OCI-LY7 (cell line): ENCODE measurements around the gene APH1B. TPM values are rescaled to one million over a fixed set of nuclear protein-coding genes. Genes with fewer than 3 reads are reported as not detected.

ENCODE experiments used
- BruUV-seq: library from RNA; stranded (reverse); fragments of 400-500 nt; replicated peaks from 2 replicates; lab custom pipeline; 2021; lab: Mats Ljungman, UMichigan
- CTCF ChIA-PET: fragments of 300-600 bp; sonication (Branson Sonifier 250); formaldehyde crosslinking; loops from one replicate; lab custom pipeline; 2022; ENCODE audit warnings: antibody characterized with exemption; ENCODE audit not compliant: unreplicated experiment; lab: Charles Lee
- POLR2A ChIA-PET: fragments of 300-600 bp; sonication (Branson Sonifier 250); formaldehyde crosslinking; loops from one replicate; lab custom pipeline; 2022; ENCODE audit warnings: antibody characterized with exemption; lab: Charles Lee
- DNase-seq: peaks from one replicate; pipeline ENCODE4 v3.0.0-alpha.2; 2015; ENCODE audit warnings: low spot score
- H2AFZ ChIP-seq: fragments of 200-600 bp; sonication (generic), shearing (Covaris generic); 2 replicates; pipeline ENCODE4 v1.6.1; 2014; ENCODE audit warnings: mild to moderate bottlenecking, antibody characterized with exemption, low read length, moderate library complexity
- H3K27ac ChIP-seq: fragments of 200-600 bp; sonication (generic); 2 replicates; pipeline ENCODE4 v1.5.1; 2014; ENCODE audit warnings: mixed run types, low read depth, mild to moderate bottlenecking, moderate library complexity, low read length, inconsistent platforms; ENCODE audit not compliant: poor library complexity, severe bottlenecking
- H3K36me3 ChIP-seq: fragments of 200-600 bp; sonication (generic); 2 replicates; pipeline ENCODE4 v1.6.1; 2014; ENCODE audit warnings: mild to moderate bottlenecking, antibody characterized with exemption, low read length, moderate library complexity, mixed read lengths; ENCODE audit not compliant: insufficient read depth
- H3K4me1 ChIP-seq: fragments of 200-600 bp; sonication (generic); 2 replicates; pipeline ENCODE4 v1.5.1; 2014; ENCODE audit warnings: mild to moderate bottlenecking, low read length; ENCODE audit not compliant: insufficient read depth, poor library complexity, severe bottlenecking
- H3K4me2 ChIP-seq: fragments of 200-600 bp; sonication (generic); 2 replicates; pipeline ENCODE4 v1.6.1; 2014; ENCODE audit warnings: mild to moderate bottlenecking, low read length
- H3K4me3 ChIP-seq: fragments of 200-600 bp; sonication (generic); 2 replicates; pipeline ENCODE4 v1.5.1; 2014; ENCODE audit warnings: mild to moderate bottlenecking, low read depth, low read length; ENCODE audit not compliant: poor library complexity, severe bottlenecking
- H3K79me2 ChIP-seq: fragments of 200-600 bp; sonication (generic); 2 replicates; pipeline ENCODE4 v1.6.1; 2016; ENCODE audit warnings: low read depth, mild to moderate bottlenecking, low read length, moderate library complexity, mixed read lengths; ENCODE audit not compliant: insufficient read depth
- H3K9me2 ChIP-seq: fragments of 200-600 bp; sonication (generic); 2 replicates; pipeline ENCODE4 v1.6.1; 2016; ENCODE audit warnings: mild to moderate bottlenecking, low read length, mixed read lengths; ENCODE audit not compliant: insufficient read depth
- H3K9me3 ChIP-seq: fragments of 200-600 bp; sonication (generic); 2 replicates; pipeline ENCODE4 v1.6.1; 2014; ENCODE audit warnings: mild to moderate bottlenecking, mixed run types, low read length, mixed read lengths
- H4K20me1 ChIP-seq: fragments of 200-600 bp; sonication (generic); 2 replicates; pipeline ENCODE4 v1.6.1; 2014; ENCODE audit warnings: mild to moderate bottlenecking, antibody characterized with exemption, low read length, moderate library complexity, mixed read lengths; ENCODE audit not compliant: insufficient read depth
- CTCF ChIP-seq: fragments of 200-600 bp; sonication (generic); conservative IDR thresholded peaks from 2 replicates; pipeline ENCODE4 v1.5.1; 2014; ENCODE audit warnings: mild to moderate bottlenecking, antibody characterized with exemption, low read length, moderate library complexity, mixed read lengths
- EZH2phosphoT487 ChIP-seq: fragments of 200-600 bp; sonication (generic); IDR thresholded peaks from 2 replicates; pipeline ENCODE4 v1.6.1; 2018; ENCODE audit warnings: low read depth, borderline replicate concordance, mild to moderate bottlenecking, mixed run types, antibody characterized with exemption, low read length, moderate library complexity, mixed read lengths
- intact Hi-C: fragments of 100-400 bp; cut with micrococcal nuclease; formaldehyde crosslinking; loops from one replicate; pipeline ENCODE4 v1.10.0; 2022; ENCODE audit not compliant: unreplicated experiment
- total RNA-seq, 2 experiments: library from RNA; depleted of rRNA in 1 of 2; stranded (reverse); fragments of >200 nt in 1 of 2; shearing (Covaris generic) in 1 of 2; gene quantifications; 2 replicates each; pipeline ENCODE4 v1.2.3, GENCODE V29; 2014 to 2022

APH1B gene
- total RNA-seq, 2 experiments from 2014 or later: 8.3 to 24.1 TPM

GRCh38 chr15:63246691-63247469, 30.5 kb upstream of the APH1B start:
- Histone ChIP-seq H3K4me2 (no peak overlapping the region), H2AFZ (no peak overlapping the region), H3K79me2 (no peaks in the 10 kb centered on the region), H3K4me1 (no peaks in the 10 kb centered on the region), H3K27ac (no peak overlapping the region), H3K9me3 (peaks cover 16% of the 10 kb centered on the region), H4K20me1 (no peaks in the 10 kb centered on the region), H3K36me3 (peaks cover 61% of the 10 kb centered on the region), H3K4me3 (no peak overlapping the region), H3K9me2 (no peaks in the 10 kb centered on the region)
- POLR2A ChIA-PET: interaction anchor here (0.6 to 1.2 kb wide), 3 partner anchors 14 to 157 kb away, joined by 3 to 4 read pairs (median 3); no protein-coding TSS in a partner anchor
- CTCF ChIA-PET: no interaction called here
- intact Hi-C loops: no loop called here
- no peak for DNase-seq
- TF ChIP-seq CTCF (no peak), EZH2phosphoT487 (no peak)
- no TSS peak for BruUV-seq

GRCh38 chr15:63250312-63250965, 27.0 kb upstream of the APH1B start:
- H3K36me3 ChIP-seq: peaks cover 42% of the 10 kb centered on the region
- ChIA-PET POLR2A (no interaction called here), CTCF (no interaction called here)
- no peaks in the 10 kb centered on the region for H4K20me1 ChIP-seq
- no TSS peak for BruUV-seq
- no peaks in the 10 kb centered on the region for H3K79me2 ChIP-seq
- no peak overlapping the region for H3K4me3 ChIP-seq
- no peak overlapping the region for H2AFZ ChIP-seq
- no peak overlapping the region for H3K4me2 ChIP-seq
- no peak for DNase-seq
- intact Hi-C loops: no loop called here
- no peaks in the 10 kb centered on the region for H3K9me2 ChIP-seq
- TF ChIP-seq EZH2phosphoT487: no peak
- no peak for TF ChIP-seq CTCF
- H3K9me3 ChIP-seq: no peaks in the 10 kb centered on the region
- no peak overlapping the region for H3K27ac ChIP-seq
- H3K4me1 ChIP-seq: no peaks in the 10 kb centered on the region

GRCh38 chr15:63251701-63252100, 25.7 kb upstream of the APH1B start:
- ChIA-PET POLR2A (interaction anchor here (0.5 kb wide), 1 partner anchor 129 kb away, joined by 5 read pairs; no protein-coding TSS in a partner anchor), CTCF (no interaction called here)
- H3K27ac ChIP-seq: no peak overlapping the region
- no peak overlapping the region for H3K4me2 ChIP-seq
- H3K9me2 ChIP-seq: no peaks in the 10 kb centered on the region
- no peak for DNase-seq
- intact Hi-C loops: no loop called here
- peaks cover 41% of the 10 kb centered on the region for H3K36me3 ChIP-seq
- no peak overlapping the region for H2AFZ ChIP-seq
- no peaks in the 10 kb centered on the region for H3K9me3 ChIP-seq
- no peaks in the 10 kb centered on the region for H3K79me2 ChIP-seq
- no TSS peak for BruUV-seq
- H3K4me3 ChIP-seq: no peak overlapping the region
- no peak for TF ChIP-seq CTCF
- TF ChIP-seq EZH2phosphoT487: no peak
- no peaks in the 10 kb centered on the region for H3K4me1 ChIP-seq
- no peaks in the 10 kb centered on the region for H4K20me1 ChIP-seq
